ENCODE results near the gene HJV. TPM values are rescaled to one million over a fixed set of nuclear protein-coding genes. Genes with fewer than 3 reads are reported as not detected.

Gene HJV
- total RNA-seq, 1 experiment from 2014 or later, result not detected

GRCh38 chr1:145972580-145972979 is 49.0 kb downstream of the HJV start:
- ATAC-seq, result no peak
- in situ Hi-C loops (cut with HindIII; ENCODE audit: low pct_unique_long_range_greater_than_20kb, low sequenced_read_pairs) (no loop called here), intact Hi-C loops (cut with micrococcal nuclease; ENCODE audit: unreplicated experiment) (no loop called here)
- TF ChIP-seq SIN3A (IDR thresholded peaks at IDR 0.05; ENCODE audit: borderline replicate concordance, insufficient read depth, low read depth, low read length) (no peak), TCF7L2 (IDR thresholded peaks at IDR 0.05; ENCODE audit: low read depth, low read length) (no peak), POLR2AphosphoS5 (IDR thresholded peaks at IDR 0.05; ENCODE audit: low read depth, low read length) (no peak), CTCF (IDR thresholded peaks at IDR 0.05) (no peak), REST (IDR thresholded peaks at IDR 0.05; ENCODE audit: insufficient read depth in 1 of 2, low read depth in 2 of 2, low read length in 1 of 2) (no peak)
- no peak overlapping the region for H3K27ac ChIP-seq (ENCODE audit: low read length)
- H3K36me3 ChIP-seq (ENCODE audit: control insufficient read depth, insufficient read depth, low read length), result no peaks in the 10 kb centered on the region
- POLR2A ChIA-PET, result no interaction called here
- DNase-seq (ENCODE audit: low read depth, low spot score), result no peak
- no peak overlapping the region for H3K4me3 ChIP-seq (ENCODE audit: low read depth in 2 of 2, low read length in 2 of 2)
- BruUV-seq (replicated peaks), result no TSS peak
- peaks cover 1% of the 10 kb centered on the region; the same call in 1 of the 2 replicates for H3K9me3 ChIP-seq (ENCODE audit: control insufficient read depth, insufficient read depth, low read depth, low read length)
- CTCF ChIA-PET, result no interaction called here
- H3K4me1 ChIP-seq (ENCODE audit: control insufficient read depth, insufficient read depth, low read length), result 0 out of 2 replicates have a peak, but pooled peaks cover 4% of the 10 kb centered on the region
- H3K27me3 ChIP-seq (ENCODE audit: control insufficient read depth, insufficient read depth, low read length), result no peaks in the 10 kb centered on the region

Other genes starting within 250 kb of the HJV start
- gene RNF115, start 197.6 kb downstream of the HJV start, total RNA-seq (2021; ENCODE audit: unreplicated experiment), result 14.5 TPM
- gene POLR3C, start 197.5 kb downstream of the HJV start, total RNA-seq (2021; ENCODE audit: unreplicated experiment), result 35.1 TPM
- gene NUDT17, start 176.1 kb downstream of the HJV start, total RNA-seq (2021; ENCODE audit: unreplicated experiment), result 3.7 TPM
- 68.1 TPM for gene PIAS3, start 162.7 kb downstream of the HJV start, total RNA-seq (2021; ENCODE audit: unreplicated experiment)
- gene ANKRD35, start 135.9 kb downstream of the HJV start, total RNA-seq (2021; ENCODE audit: unreplicated experiment), result not detected
- gene ITGA10, start 111.7 kb downstream of the HJV start, total RNA-seq (2021; ENCODE audit: unreplicated experiment), result 2.2 TPM
- gene PEX11B, start 103.0 kb downstream of the HJV start, total RNA-seq (2021; ENCODE audit: unreplicated experiment), result 27.4 TPM
- gene RBM8A, start 94.3 kb downstream of the HJV start, total RNA-seq (2021; ENCODE audit: unreplicated experiment), result 172 TPM
- gene LIX1L, start 63.7 kb downstream of the HJV start, total RNA-seq (2021; ENCODE audit: unreplicated experiment), result 23.3 TPM
- 1.4 TPM for gene ANKRD34A, start 57.2 kb downstream of the HJV start, total RNA-seq (2021; ENCODE audit: unreplicated experiment)
- 14.9 TPM for gene POLR3GL, start 57.0 kb downstream of the HJV start, total RNA-seq (2021; ENCODE audit: unreplicated experiment)
- gene TXNIP, start 25.2 kb downstream of the HJV start, total RNA-seq (2021; ENCODE audit: unreplicated experiment), result 15.2 TPM
- 2.8 TPM for gene NBPF10, start 123.1 kb upstream of the HJV start, total RNA-seq (2021; ENCODE audit: unreplicated experiment)
- 30.0 TPM for gene NOTCH2NLA, start 207.3 kb upstream of the HJV start, total RNA-seq (2021; ENCODE audit: unreplicated experiment)

Data from Panc1 (cell line).